EL (cell line): Measurements from ENCODE around the gene ZNF224.

Experiments
- DNase-seq: peaks from one replicate; pipeline ENCODE4 v3.0.0-alpha.2; 2016

ZNF224 gene

GRCh38 chr19:44141191-44142058 lies 47.3 kb downstream of the ZNF224 start, which contains the start of gene ZNF234:
Gene ZNF234, plus strand, starts transcription at chr19:44141554. Its CDS starts 3,079 bp downstream, at chr19:44144633.
- DNase-seq: peak; percentile 91

- DNase-seq: peak; percentile 37
Observed at GRCh38 chr19:44142059-44142433, 47.9 kb downstream of the ZNF224 start.

- DNase-seq: no peak
Observed at GRCh38 chr19:44149776-44150175, 55.6 kb downstream of the ZNF224 start.

GRCh38 chr19:44151491-44151890 lies 57.3 kb downstream of the ZNF224 start:
- no peak for DNase-seq

GRCh38 chr19:44156475-44156874 lies 62.3 kb downstream of the ZNF224 start:
- no peak for DNase-seq
